SK-N-SH treated with all-trans-retinoic acid at 6 μM for 48 hours (cell line): Measurements from ENCODE around the gene GRIA3.

ENCODE experiments used
- ATAC-seq: fragments of 200-7000 bp; cut with Tn5 transposase; 3 replicates; pipeline ENCODE4 v1.9.1; 2020; ENCODE audit warnings: mild to moderate bottlenecking, moderate library complexity
- ARNTL ChIP-seq: fragments of 450-650 bp; formaldehyde crosslinking; IDR thresholded peaks from 2 replicates; pipeline ENCODE4 v1.5.0; 2020; ENCODE audit warnings: low read depth, mild to moderate bottlenecking, moderate library complexity, borderline replicate concordance
- BACH2 ChIP-seq: fragments of 250-450 bp; sonication (Bioruptor Pico); IDR thresholded peaks from 2 replicates; pipeline ENCODE4 v1.9.0; 2021; ENCODE audit warnings: mild to moderate bottlenecking, borderline replicate concordance
- CSDC2 ChIP-seq: fragments of 250-450 bp; sonication (Bioruptor Pico); IDR thresholded peaks from 2 replicates; pipeline ENCODE4 v1.5.0; 2020; ENCODE audit warnings: mild to moderate bottlenecking, moderate library complexity
- CSRNP3 ChIP-seq: fragments of 250-450 bp; sonication (Bioruptor Pico); IDR thresholded peaks from 2 replicates; pipeline ENCODE4 v1.5.1; 2021; ENCODE audit warnings: mild to moderate bottlenecking, moderate library complexity
- ESRRG ChIP-seq: fragments of 250-450 bp; sonication (Bioruptor Pico); IDR thresholded peaks from 2 replicates; pipeline ENCODE4 v1.6.1; 2021; ENCODE audit warnings: mild to moderate bottlenecking
- GLIS3 ChIP-seq: fragments of 250-450 bp; sonication (Bioruptor Pico); IDR thresholded peaks from 2 replicates; pipeline ENCODE4 v1.5.0; 2020; ENCODE audit warnings: mild to moderate bottlenecking, moderate library complexity
- ISL1 ChIP-seq: fragments of 250-450 bp; sonication (Bioruptor Pico); IDR thresholded peaks from 2 replicates; pipeline ENCODE4 v2.1.2; 2022; ENCODE audit warnings: mild to moderate bottlenecking, moderate library complexity
- OSR1 ChIP-seq: fragments of 250-450 bp; sonication (Bioruptor Pico); IDR thresholded peaks from 2 replicates; pipeline ENCODE4 v1.8.0; 2022; ENCODE audit warnings: moderate library complexity, mild to moderate bottlenecking, inconsistent platforms
- POU6F1 ChIP-seq: fragments of 250-450 bp; sonication (Bioruptor Pico); IDR thresholded peaks from 2 replicates; pipeline ENCODE4 v1.8.0; 2021; ENCODE audit warnings: low read depth, mild to moderate bottlenecking, moderate library complexity, borderline replicate concordance
- PPARA ChIP-seq: fragments of 250-450 bp; sonication (Bioruptor Pico); IDR thresholded peaks from 2 replicates; pipeline ENCODE4 v1.5.0; 2020; ENCODE audit warnings: mild to moderate bottlenecking, borderline replicate concordance
- RARB ChIP-seq: fragments of 250-450 bp; sonication (Bioruptor Pico); IDR thresholded peaks from 2 replicates; pipeline ENCODE4 v1.8.0; 2021; ENCODE audit warnings: mild to moderate bottlenecking, moderate library complexity
- SNAI2 ChIP-seq: fragments of 250-450 bp; sonication (Bioruptor Pico); IDR thresholded peaks from 2 replicates; pipeline ENCODE4 v1.5.0; 2020; ENCODE audit warnings: mild to moderate bottlenecking, moderate library complexity
- TOX ChIP-seq: fragments of 250-450 bp; sonication (Bioruptor Pico); IDR thresholded peaks from 2 replicates; pipeline ENCODE4 v1.8.0; 2021; ENCODE audit warnings: mild to moderate bottlenecking, moderate library complexity, borderline replicate concordance
- TSHZ2 ChIP-seq: fragments of 250-450 bp; sonication (Bioruptor Pico); IDR thresholded peaks from 2 replicates; pipeline ENCODE4 v1.5.0; 2020; ENCODE audit warnings: mild to moderate bottlenecking, moderate library complexity
- ZFP3 ChIP-seq: fragments of 250-450 bp; sonication (Bioruptor Pico); IDR thresholded peaks from 2 replicates; pipeline ENCODE4 v1.5.0; 2020; ENCODE audit warnings: mild to moderate bottlenecking, moderate library complexity
- ZFP30 ChIP-seq: fragments of 450-650 bp; formaldehyde crosslinking; IDR thresholded peaks from 2 replicates; pipeline ENCODE4 v1.5.0; 2022; ENCODE audit warnings: mild to moderate bottlenecking, moderate library complexity
- ZNF565 ChIP-seq: fragments of 450-650 bp; formaldehyde crosslinking; conservative IDR thresholded peaks from 2 replicates; pipeline ENCODE4 v1.5.0; 2020; ENCODE audit warnings: low read depth, mild to moderate bottlenecking, moderate library complexity
- ZNF70 ChIP-seq: fragments of 450-650 bp; formaldehyde crosslinking; IDR thresholded peaks from 2 replicates; pipeline ENCODE4 v1.5.0; 2020; ENCODE audit warnings: mild to moderate bottlenecking, moderate library complexity
- ZNF8 ChIP-seq: fragments of 450-650 bp; formaldehyde crosslinking; IDR thresholded peaks from 2 replicates; pipeline ENCODE4 v1.5.0; 2020; ENCODE audit warnings: mild to moderate bottlenecking, moderate library complexity
- TF ChIP-seq, protein P1 (sequence below): fragments of 250-450 bp; sonication (Bioruptor Pico); IDR thresholded peaks from 2 replicates; pipeline ENCODE4 v1.8.0; 2020; ENCODE audit warnings: mild to moderate bottlenecking, moderate library complexity, borderline replicate concordance
- TF ChIP-seq, protein P2 (sequence below): fragments of 250-450 bp; sonication (Bioruptor Pico); IDR thresholded peaks from 2 replicates; pipeline ENCODE4 v1.5.1; 2020; ENCODE audit warnings: low read depth, mild to moderate bottlenecking, moderate library complexity

The GRIA3 gene

DNA sequence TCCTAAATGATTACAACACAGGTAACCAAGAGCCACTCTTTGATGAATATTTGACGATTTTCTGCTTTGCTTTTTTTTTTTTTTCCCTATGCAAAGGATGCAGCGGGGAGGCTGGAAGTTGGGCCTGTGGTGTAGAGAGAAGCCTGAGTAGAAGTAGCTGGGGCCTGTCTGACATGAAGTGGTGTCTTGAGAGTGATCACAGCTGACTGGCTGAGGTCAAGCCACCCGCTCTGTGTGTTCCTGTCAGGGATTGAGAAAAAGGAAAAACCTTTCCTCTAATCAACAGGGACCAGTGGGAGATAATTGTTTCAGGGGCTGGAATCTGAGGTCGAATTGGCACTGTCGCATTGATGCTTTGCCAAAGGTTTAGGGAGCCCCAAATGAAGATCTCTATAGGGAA is 258.7 kb downstream of the GRIA3 start:
- ATAC-seq: no peak
- no peak for TF ChIP-seq ZFP3 (CRISPR knock-in tag)
- TF ChIP-seq OSR1 (CRISPR knock-in tag): no peak
- TF ChIP-seq ISL1 (CRISPR knock-in tag): no peak
- no peak for TF ChIP-seq TOX (CRISPR knock-in tag)
- TF ChIP-seq, protein P1, sequence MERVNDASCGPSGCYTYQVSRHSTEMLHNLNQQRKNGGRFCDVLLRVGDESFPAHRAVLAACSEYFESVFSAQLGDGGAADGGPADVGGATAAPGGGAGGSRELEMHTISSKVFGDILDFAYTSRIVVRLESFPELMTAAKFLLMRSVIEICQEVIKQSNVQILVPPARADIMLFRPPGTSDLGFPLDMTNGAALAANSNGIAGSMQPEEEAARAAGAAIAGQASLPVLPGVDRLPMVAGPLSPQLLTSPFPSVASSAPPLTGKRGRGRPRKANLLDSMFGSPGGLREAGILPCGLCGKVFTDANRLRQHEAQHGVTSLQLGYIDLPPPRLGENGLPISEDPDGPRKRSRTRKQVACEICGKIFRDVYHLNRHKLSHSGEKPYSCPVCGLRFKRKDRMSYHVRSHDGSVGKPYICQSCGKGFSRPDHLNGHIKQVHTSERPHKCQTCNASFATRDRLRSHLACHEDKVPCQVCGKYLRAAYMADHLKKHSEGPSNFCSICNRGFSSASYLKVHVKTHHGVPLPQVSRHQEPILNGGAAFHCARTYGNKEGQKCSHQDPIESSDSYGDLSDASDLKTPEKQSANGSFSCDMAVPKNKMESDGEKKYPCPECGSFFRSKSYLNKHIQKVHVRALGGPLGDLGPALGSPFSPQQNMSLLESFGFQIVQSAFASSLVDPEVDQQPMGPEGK (CRISPR knock-in tag): no peak
- TF ChIP-seq POU6F1 (CRISPR knock-in tag): no peak
- TF ChIP-seq ARNTL (CRISPR knock-in tag): no peak
- no peak for TF ChIP-seq CSRNP3
- TF ChIP-seq ZNF70 (CRISPR knock-in tag): no peak
- TF ChIP-seq TSHZ2: no peak
- no peak for TF ChIP-seq ZNF565
- TF ChIP-seq, protein P2, sequence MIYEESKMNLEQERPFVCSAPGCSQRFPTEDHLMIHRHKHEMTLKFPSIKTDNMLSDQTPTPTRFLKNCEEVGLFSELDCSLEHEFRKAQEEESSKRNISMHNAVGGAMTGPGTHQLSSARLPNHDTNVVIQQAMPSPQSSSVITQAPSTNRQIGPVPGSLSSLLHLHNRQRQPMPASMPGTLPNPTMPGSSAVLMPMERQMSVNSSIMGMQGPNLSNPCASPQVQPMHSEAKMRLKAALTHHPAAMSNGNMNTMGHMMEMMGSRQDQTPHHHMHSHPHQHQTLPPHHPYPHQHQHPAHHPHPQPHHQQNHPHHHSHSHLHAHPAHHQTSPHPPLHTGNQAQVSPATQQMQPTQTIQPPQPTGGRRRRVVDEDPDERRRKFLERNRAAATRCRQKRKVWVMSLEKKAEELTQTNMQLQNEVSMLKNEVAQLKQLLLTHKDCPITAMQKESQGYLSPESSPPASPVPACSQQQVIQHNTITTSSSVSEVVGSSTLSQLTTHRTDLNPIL: no peak
- TF ChIP-seq PPARA (CRISPR knock-in tag): no peak
- TF ChIP-seq ZFP30 (CRISPR knock-in tag): no peak
- no peak for TF ChIP-seq ZNF8
- TF ChIP-seq GLIS3: no peak
- TF ChIP-seq CSDC2: no peak
- no peak for TF ChIP-seq SNAI2 (CRISPR knock-in tag)

DNA sequence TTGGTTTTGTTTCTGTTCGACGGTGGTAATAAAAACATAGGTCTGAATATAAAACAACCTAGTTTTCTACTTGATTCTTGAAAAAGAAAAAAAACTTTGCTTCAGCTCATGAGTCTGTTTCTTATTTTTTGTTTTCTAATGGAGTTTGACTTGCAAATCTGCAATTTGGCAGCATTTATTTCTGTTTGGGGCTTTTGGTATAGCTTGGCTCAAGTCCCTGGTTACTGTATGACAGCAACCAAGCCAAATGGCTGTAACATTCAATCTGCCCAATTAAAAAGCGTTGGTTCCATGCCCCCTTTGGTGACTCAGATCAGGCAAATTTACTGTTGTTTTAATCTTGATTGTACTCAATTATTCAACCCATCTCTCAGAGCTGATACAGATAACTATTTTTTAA is 263.4 kb downstream of the GRIA3 start:
- no peak for TF ChIP-seq SNAI2 (CRISPR knock-in tag)
- no peak for TF ChIP-seq POU6F1 (CRISPR knock-in tag)
- TF ChIP-seq BACH2 (CRISPR knock-in tag): no peak
- no peak for TF ChIP-seq RARB (CRISPR knock-in tag)
- no peak for TF ChIP-seq ESRRG
- TF ChIP-seq ZFP30 (CRISPR knock-in tag): no peak
- no peak for TF ChIP-seq PPARA (CRISPR knock-in tag)
- TF ChIP-seq TOX (CRISPR knock-in tag): no peak
- TF ChIP-seq ZNF70 (CRISPR knock-in tag): no peak
- TF ChIP-seq ZNF565: no peak
- no peak for TF ChIP-seq ARNTL (CRISPR knock-in tag)
- TF ChIP-seq, protein P1 (CRISPR knock-in tag): no peak
- no peak for TF ChIP-seq CSDC2
- TF ChIP-seq, protein P2: no peak
- TF ChIP-seq ZNF8: no peak
- TF ChIP-seq ZFP3 (CRISPR knock-in tag): no peak
- no peak for TF ChIP-seq TSHZ2
- TF ChIP-seq, all 23 proteins: peak for 0
- no peak for ATAC-seq
